Astrocyte (in vitro differentiated cells and primary cell): ENCODE data around the gene SPTAN1.

Experiments used
- CTCF ChIP-seq: IDR thresholded peaks from 2 replicates; pipeline ENCODE4 v1.5.1; 2011; ENCODE audit warnings: low read depth, mild to moderate bottlenecking, inconsistent platforms, low read length, moderate library complexity; ENCODE audit not compliant: insufficient read depth
- EZH2 ChIP-seq: IDR thresholded peaks from 2 replicates; pipeline ENCODE4 v1.6.1; 2012; ENCODE audit warnings: mild to moderate bottlenecking, low read length, inconsistent platforms; ENCODE audit not compliant: insufficient read depth

- TF ChIP-seq CTCF: no peak
- TF ChIP-seq EZH2: no peak
Measured at GRCh38 chr9:128568470-128569078, 16.2 kb downstream of the SPTAN1 start.
